Left ventricle myocardium inferior (tissue), 1 donor: ENCODE results near the gene CFDP1. TPM values are rescaled to one million over a fixed set of nuclear protein-coding genes. Genes with fewer than 3 reads are reported as not detected.

Experiments
- DNase-seq: peaks from one replicate; pipeline ENCODE4 v3.0.0-alpha.2; 2020
- H3K27ac ChIP-seq: fragments of 200-600 bp; replicated peaks from 2 replicates; pipeline ENCODE4 v1.8.0; 2021
- H3K27me3 ChIP-seq: fragments of 200-600 bp; 2 replicates; pipeline ENCODE4 v1.8.0; 2021; ENCODE audit warnings: low read depth
- H3K36me3 ChIP-seq: fragments of 200-600 bp; 2 replicates; pipeline ENCODE4 v1.8.0; 2021
- H3K4me1 ChIP-seq: fragments of 200-600 bp; 2 replicates; pipeline ENCODE4 v1.8.0; 2021
- H3K4me3 ChIP-seq: fragments of 200-600 bp; 2 replicates; pipeline ENCODE4 v1.8.0; 2021; ENCODE audit warnings: mild to moderate bottlenecking, moderate library complexity
- H3K9me3 ChIP-seq: fragments of 200-600 bp; replicated peaks from 2 replicates; pipeline ENCODE4 v1.8.0; 2021
- CTCF ChIP-seq: fragments of 200-600 bp; IDR thresholded peaks from 2 replicates; pipeline ENCODE4 v1.8.0; 2021; ENCODE audit warnings: antibody characterized with exemption, mild to moderate bottlenecking, borderline replicate concordance
- intact Hi-C: fragments of 100-400 bp; cut with micrococcal nuclease; formaldehyde crosslinking; loops from one replicate; pipeline ENCODE4 v1.11.0; 2022
- total RNA-seq: library from RNA; stranded (reverse); fragmentation: NEBNext Ultra II Directional; extraction: Animal tissue kit (Norgen Biotek cat#: 25700); gene quantifications from one replicate; pipeline ENCODE4 v1.2.1, GENCODE V29; 2021
- donor health status: DM: no; HTN: yes; CAD: no; lungs with severe emphysema.

Gene CFDP1
- total RNA-seq, 1 donor from 2014 or later = 24.9 TPM

- Histone ChIP-seq H3K27me3 (no peaks in the 10 kb centered on the region), H3K27ac (no peak overlapping the region), H3K9me3 (no peaks in the 10 kb centered on the region), H3K36me3 (peaks cover 31% of the 10 kb centered on the region), H3K4me3 (no peak overlapping the region), H3K4me1 (peaks cover 48% of the 10 kb centered on the region)
- intact Hi-C loops = no loop called here
- no peak for TF ChIP-seq CTCF
- DNase-seq = no peak
Measured at GRCh38 chr16:75293772-75294171, 139.5 kb downstream of the CFDP1 start.

- Histone ChIP-seq H3K27ac (no peak overlapping the region), H3K9me3 (no peaks in the 10 kb centered on the region), H3K36me3 (peaks cover 29% of the 10 kb centered on the region), H3K27me3 (no peaks in the 10 kb centered on the region), H3K4me1 (peaks cover 54% of the 10 kb centered on the region), H3K4me3 (no peak overlapping the region)
- intact Hi-C loops = no loop called here
- TF ChIP-seq CTCF = no peak
- no peak for DNase-seq
Measured at GRCh38 chr16:75293173-75293572, 140.1 kb downstream of the CFDP1 start.

- peaks cover 57% of the 10 kb centered on the region for H3K4me1 ChIP-seq
- no peak for DNase-seq
- H3K9me3 ChIP-seq = no peaks in the 10 kb centered on the region
- H3K27ac ChIP-seq = no peak overlapping the region
- intact Hi-C loops = no loop called here
- peaks cover 29% of the 10 kb centered on the region for H3K36me3 ChIP-seq
- TF ChIP-seq CTCF = no peak
- H3K27me3 ChIP-seq = no peaks in the 10 kb centered on the region
- no peak overlapping the region for H3K4me3 ChIP-seq
Measured at GRCh38 chr16:75292691-75293090, 140.6 kb downstream of the CFDP1 start.

GRCh38 chr16:75289189-75289588 is 144.1 kb downstream of the CFDP1 start:
- Histone ChIP-seq H3K27me3 (no peaks in the 10 kb centered on the region), H3K4me3 (no peak overlapping the region), H3K4me1 (peaks cover 31% of the 10 kb centered on the region), H3K36me3 (peaks cover 22% of the 10 kb centered on the region), H3K27ac (peak overlapping the region; percentile 77), H3K9me3 (no peaks in the 10 kb centered on the region)
- DNase-seq = no peak
- intact Hi-C loops = no loop called here
- no peak for TF ChIP-seq CTCF

GRCh38 chr16:75288596-75289120 is 144.6 kb downstream of the CFDP1 start:
- no peak for TF ChIP-seq CTCF
- Histone ChIP-seq H3K27ac (peak overlapping the region; percentile 77), H3K9me3 (no peaks in the 10 kb centered on the region), H3K4me3 (no peak overlapping the region), H3K27me3 (no peaks in the 10 kb centered on the region), H3K4me1 (peaks cover 31% of the 10 kb centered on the region), H3K36me3 (peaks cover 17% of the 10 kb centered on the region)
- DNase-seq = no peak
- intact Hi-C loops = no loop called here
